A549 (cell line): ENCODE results near the gene DUSP10.

Experiments
- NR3C1 ChIP-seq: fragments of >200 bp; sonication (Bioruptor Twin); formaldehyde crosslinking; IDR thresholded peaks from 3 replicates; pipeline ENCODE4 v1.6.1; 2017
- POLR2A ChIP-seq: IDR thresholded peaks from 2 replicates; pipeline ENCODE4 v1.6.1; 2012; ENCODE audit warnings: mild to moderate bottlenecking, low read length
- RFX5 ChIP-seq: fragments of 450-650 bp; IDR thresholded peaks from 2 replicates; pipeline ENCODE4 v1.7.1; 2014; ENCODE audit warnings: antibody characterized with exemption, mild to moderate bottlenecking, moderate library complexity
- TFCP2L1 ChIP-seq: fragments of 250-450 bp; sonication (Bioruptor Pico); IDR thresholded peaks from 2 replicates; pipeline ENCODE4 v1.5.0; 2021; ENCODE audit warnings: mild to moderate bottlenecking
- TF ChIP-seq, protein P1 (sequence below): fragments of >200 bp; sonication (Bioruptor Twin); formaldehyde crosslinking; IDR thresholded peaks from 3 replicates; pipeline ENCODE4 v1.5.1; 2016

DNA sequence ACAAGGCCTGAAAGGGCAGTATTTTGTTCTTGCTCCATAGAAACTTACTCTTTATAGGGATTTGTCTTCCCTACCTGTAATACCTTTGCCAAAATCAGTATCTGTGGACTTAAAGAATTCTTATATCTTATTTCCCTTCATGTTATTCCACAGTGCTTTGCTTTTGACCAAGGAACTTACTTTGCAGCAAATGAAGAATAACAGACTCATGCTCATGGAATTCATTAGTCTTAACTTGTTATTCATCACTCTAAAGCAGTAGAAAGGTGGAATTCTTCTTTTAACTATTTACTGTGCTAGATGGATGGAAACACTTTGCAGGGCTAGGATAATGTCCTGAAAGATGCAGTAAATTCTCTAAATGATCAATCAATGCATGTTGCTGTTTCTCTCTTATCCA is 45.9 kb downstream of the DUSP10 start:
- TF ChIP-seq, protein P1, sequence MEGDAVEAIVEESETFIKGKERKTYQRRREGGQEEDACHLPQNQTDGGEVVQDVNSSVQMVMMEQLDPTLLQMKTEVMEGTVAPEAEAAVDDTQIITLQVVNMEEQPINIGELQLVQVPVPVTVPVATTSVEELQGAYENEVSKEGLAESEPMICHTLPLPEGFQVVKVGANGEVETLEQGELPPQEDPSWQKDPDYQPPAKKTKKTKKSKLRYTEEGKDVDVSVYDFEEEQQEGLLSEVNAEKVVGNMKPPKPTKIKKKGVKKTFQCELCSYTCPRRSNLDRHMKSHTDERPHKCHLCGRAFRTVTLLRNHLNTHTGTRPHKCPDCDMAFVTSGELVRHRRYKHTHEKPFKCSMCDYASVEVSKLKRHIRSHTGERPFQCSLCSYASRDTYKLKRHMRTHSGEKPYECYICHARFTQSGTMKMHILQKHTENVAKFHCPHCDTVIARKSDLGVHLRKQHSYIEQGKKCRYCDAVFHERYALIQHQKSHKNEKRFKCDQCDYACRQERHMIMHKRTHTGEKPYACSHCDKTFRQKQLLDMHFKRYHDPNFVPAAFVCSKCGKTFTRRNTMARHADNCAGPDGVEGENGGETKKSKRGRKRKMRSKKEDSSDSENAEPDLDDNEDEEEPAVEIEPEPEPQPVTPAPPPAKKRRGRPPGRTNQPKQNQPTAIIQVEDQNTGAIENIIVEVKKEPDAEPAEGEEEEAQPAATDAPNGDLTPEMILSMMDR, result no peak
- TF ChIP-seq TFCP2L1 (no peak), NR3C1 (no peak), POLR2A (no peak), RFX5 (no peak)
